ENCODE data around the gene AGXT.

DNA sequence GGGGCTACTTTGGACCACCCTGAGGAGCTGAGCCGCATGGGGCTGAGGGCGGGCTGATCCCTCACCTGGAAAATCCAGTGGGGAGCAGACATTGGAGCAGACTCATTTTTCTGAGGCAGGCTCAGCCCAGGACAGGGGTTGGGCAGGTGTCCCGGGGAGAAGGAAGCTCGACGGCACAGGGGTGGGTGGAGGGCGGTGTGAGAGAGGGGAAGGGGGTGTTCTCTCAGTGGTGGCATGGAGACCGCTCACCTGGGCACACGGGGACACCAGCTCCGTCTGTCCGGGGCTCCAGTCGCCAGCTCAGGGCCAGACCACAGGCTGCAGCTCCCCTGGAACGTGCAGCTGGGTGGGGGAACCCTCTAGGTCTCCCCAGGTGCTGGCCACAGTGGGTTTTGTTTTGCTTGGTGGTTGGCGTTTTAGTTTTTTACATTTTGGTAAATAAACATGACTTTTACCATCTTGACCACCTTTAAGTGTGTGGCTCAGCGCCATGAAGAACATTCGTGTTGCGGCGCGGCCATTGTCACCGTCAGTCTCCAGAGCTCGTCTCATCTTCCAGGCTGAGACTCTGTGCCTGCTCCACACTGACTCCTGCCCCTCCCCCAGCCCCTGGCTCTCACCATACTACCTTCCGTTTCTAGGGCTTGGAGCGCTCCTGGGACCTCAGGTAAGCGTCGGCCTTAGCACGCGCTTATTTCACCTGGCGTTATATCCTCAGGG is 31.7 kb downstream of the AGXT start:
- TF ChIP-seq, protein P1, sequence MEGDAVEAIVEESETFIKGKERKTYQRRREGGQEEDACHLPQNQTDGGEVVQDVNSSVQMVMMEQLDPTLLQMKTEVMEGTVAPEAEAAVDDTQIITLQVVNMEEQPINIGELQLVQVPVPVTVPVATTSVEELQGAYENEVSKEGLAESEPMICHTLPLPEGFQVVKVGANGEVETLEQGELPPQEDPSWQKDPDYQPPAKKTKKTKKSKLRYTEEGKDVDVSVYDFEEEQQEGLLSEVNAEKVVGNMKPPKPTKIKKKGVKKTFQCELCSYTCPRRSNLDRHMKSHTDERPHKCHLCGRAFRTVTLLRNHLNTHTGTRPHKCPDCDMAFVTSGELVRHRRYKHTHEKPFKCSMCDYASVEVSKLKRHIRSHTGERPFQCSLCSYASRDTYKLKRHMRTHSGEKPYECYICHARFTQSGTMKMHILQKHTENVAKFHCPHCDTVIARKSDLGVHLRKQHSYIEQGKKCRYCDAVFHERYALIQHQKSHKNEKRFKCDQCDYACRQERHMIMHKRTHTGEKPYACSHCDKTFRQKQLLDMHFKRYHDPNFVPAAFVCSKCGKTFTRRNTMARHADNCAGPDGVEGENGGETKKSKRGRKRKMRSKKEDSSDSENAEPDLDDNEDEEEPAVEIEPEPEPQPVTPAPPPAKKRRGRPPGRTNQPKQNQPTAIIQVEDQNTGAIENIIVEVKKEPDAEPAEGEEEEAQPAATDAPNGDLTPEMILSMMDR (optimal IDR thresholded peaks at IDR 0.05 in 1 of 3, IDR thresholded peaks at IDR 0.05 in 1 of 3, conservative IDR thresholded peaks at IDR 0.05 in 1 of 3; ENCODE audit: extremely low read depth in 1 of 3, insufficient read depth in 2 of 3, low read length in 3 of 3), result no peak
- no peak for TF ChIP-seq EZH2 (IDR thresholded peaks at IDR 0.05; ENCODE audit: low read length)
